MM.1S (cell line): ENCODE measurements around the gene PLXDC2.

Experiments used
- CTCF ChIP-seq: fragments of 300-600 bp; sonication (generic); IDR thresholded peaks from 2 replicates; pipeline ENCODE4 v1.5.1; 2016; ENCODE audit warnings: antibody characterized with exemption, low read length, mixed read lengths
- EZH2phosphoT487 ChIP-seq: fragments of 300-600 bp; sonication (generic); IDR thresholded peaks from 2 replicates; pipeline ENCODE4 v1.6.1; 2018; ENCODE audit warnings: antibody characterized with exemption, low read length

- no peak for TF ChIP-seq EZH2phosphoT487
- no peak for TF ChIP-seq CTCF
Measured at GRCh38 chr10:20288060-20288459, 471.8 kb downstream of the PLXDC2 start.
